A549 (cell line): Measurements from ENCODE around the gene SEC23IP. TPM values are rescaled to one million over a fixed set of nuclear protein-coding genes. Genes with fewer than 3 reads are reported as not detected.

ENCODE experiments used
- ATAC-seq, 2 experiments: fragments of 200-7000 bp in 1 of 2; fragments of >200 bp in 1 of 2; cut with Nextera tagmentation in 1 of 2; cut with Tn5 transposase in 1 of 2; 3 replicates each; pipeline versions ENCODE4 v1.8.0 to v1.9.1; 2018 to 2020; ENCODE audit warnings: mild to moderate bottlenecking in 1 of 2, moderate library complexity in 1 of 2
- CTCF ChIA-PET: fragments of 300-600 bp; sonication (Branson Sonifier 250); formaldehyde crosslinking; extraction: SDS; loops from one replicate; lab custom pipeline; 2021; ENCODE audit warnings: antibody characterized with exemption, inconsistent platforms; lab: Yijun Ruan, JAX
- POLR2A ChIA-PET: fragments of 350-600 bp; formaldehyde crosslinking; extraction: SDS; loops from one replicate; lab custom pipeline; 2021; ENCODE audit warnings: antibody characterized with exemption, inconsistent platforms; lab: Yijun Ruan, JAX
- DNase-seq, 2 experiments: peaks; one replicate each; pipeline versions ENCODE4 v3.0.0 to v3.0.0-alpha.2; 2011 to 2016; ENCODE audit warnings: low read depth in 1 of 2, low spot score in 1 of 2
- FAIRE-seq: peaks from 2 replicates; lab custom pipeline; 2011; peaks lifted over from hg19 to GRCh38; lab: Jason Lieb, UNC
- H3K27ac ChIP-seq, 2 experiments: fragments of >200 bp; sonication (Bioruptor Twin); formaldehyde crosslinking; 3 replicates each; pipeline ENCODE4 v1.5.1; 2016 to 2017
- H3K4me1 ChIP-seq: fragments of >200 bp; sonication (Bioruptor Twin); formaldehyde crosslinking; 3 replicates; pipeline ENCODE4 v1.6.1; 2016
- H3K4me2 ChIP-seq: fragments of >200 bp; sonication (Bioruptor Twin); formaldehyde crosslinking; 3 replicates; pipeline ENCODE4 v1.6.1; 2016
- H3K4me3 ChIP-seq: fragments of >200 bp; sonication (Bioruptor Twin); formaldehyde crosslinking; 3 replicates; pipeline ENCODE4 v1.5.1; 2016
- H3K9me3 ChIP-seq: fragments of >200 bp; sonication (Bioruptor Twin); formaldehyde crosslinking; 3 replicates; pipeline ENCODE4 v1.6.1; 2016
- ATOH8 ChIP-seq: fragments of 250-450 bp; sonication (Bioruptor Pico); IDR thresholded peaks from 2 replicates; pipeline ENCODE4 v1.5.0; 2020; ENCODE audit warnings: low read depth, mild to moderate bottlenecking, moderate library complexity
- CBX2 ChIP-seq: fragments of 200-600 bp; sonication (generic); IDR thresholded peaks from 2 replicates; pipeline ENCODE4 v1.6.1; 2016; ENCODE audit warnings: low read depth, mild to moderate bottlenecking, borderline replicate concordance
- CTCF ChIP-seq: fragments of >200 bp; sonication (Bioruptor Twin); formaldehyde crosslinking; IDR thresholded peaks from 3 replicates; pipeline ENCODE4 v1.5.1; 2016
- EHF ChIP-seq: fragments of 250-450 bp; sonication (Bioruptor Pico); IDR thresholded peaks from 2 replicates; pipeline ENCODE4 v1.5.0; 2020; ENCODE audit warnings: mild to moderate bottlenecking
- ELK1 ChIP-seq: fragments of 150-350 bp; IDR thresholded peaks from 2 replicates; pipeline ENCODE4 v1.6.1; 2014; ENCODE audit warnings: low read depth, mild to moderate bottlenecking, low read length
- FOSB ChIP-seq: fragments of 250-450 bp; sonication (Bioruptor Pico); IDR thresholded peaks from 2 replicates; pipeline ENCODE4 v1.5.0; 2020; ENCODE audit warnings: mild to moderate bottlenecking, moderate library complexity
- FOXS1 ChIP-seq: fragments of 250-450 bp; sonication (Bioruptor Pico); IDR thresholded peaks from 2 replicates; pipeline ENCODE4 v1.5.0; 2020; ENCODE audit warnings: mild to moderate bottlenecking, moderate library complexity
- HES2 ChIP-seq: fragments of >200 bp; sonication (Bioruptor Twin); formaldehyde crosslinking; IDR thresholded peaks from 2 replicates; pipeline ENCODE4 v1.6.1; 2016
- HMGXB4 ChIP-seq: fragments of 250-450 bp; sonication (Bioruptor Pico); IDR thresholded peaks from 2 replicates; pipeline ENCODE4 v1.5.0; 2021; ENCODE audit warnings: mild to moderate bottlenecking, moderate library complexity, borderline replicate concordance
- HOXA7 ChIP-seq: fragments of 250-450 bp; sonication (Bioruptor Pico); IDR thresholded peaks from 2 replicates; pipeline ENCODE4 v1.5.0; 2020; ENCODE audit warnings: mild to moderate bottlenecking, moderate library complexity
- HOXB13 ChIP-seq: fragments of 250-450 bp; sonication (Bioruptor Pico); IDR thresholded peaks from 2 replicates; pipeline ENCODE4 v1.5.0; 2020; ENCODE audit warnings: low read depth, mild to moderate bottlenecking, moderate library complexity
- KDM1A ChIP-seq: fragments of 200-600 bp; sonication (generic); IDR thresholded peaks from 2 replicates; pipeline ENCODE4 v1.6.1; 2016; ENCODE audit warnings: low read depth, mild to moderate bottlenecking
- MYC ChIP-seq: IDR thresholded peaks from 2 replicates; pipeline ENCODE4 v1.6.1; 2012; ENCODE audit warnings: mild to moderate bottlenecking, inconsistent platforms, low read length, improper control_type of control experiment, borderline replicate concordance
- NFE2L2 ChIP-seq: fragments of 150-350 bp; conservative IDR thresholded peaks from 2 replicates; pipeline ENCODE4 v1.6.1; 2014; ENCODE audit warnings: low read length
- NPAS2 ChIP-seq: fragments of 250-450 bp; sonication (Bioruptor Pico); IDR thresholded peaks from 2 replicates; pipeline ENCODE4 v1.8.0; 2022; ENCODE audit warnings: mild to moderate bottlenecking, moderate library complexity, borderline replicate concordance
- RAD21 ChIP-seq, 2 experiments: fragments of >200 bp in 1 of 2; sonication (Bioruptor Twin) in 1 of 2; formaldehyde crosslinking in 1 of 2; IDR thresholded peaks in 1 of 2; conservative IDR thresholded peaks in 1 of 2; 2 replicates in 1 of 2; 3 replicates in 1 of 2; pipeline ENCODE4 v1.6.1; 2012 to 2018; ENCODE audit warnings: inconsistent platforms in 1 of 2
- RCOR1 ChIP-seq: fragments of 150-350 bp; IDR thresholded peaks from 2 replicates; pipeline ENCODE4 v1.6.1; 2014; ENCODE audit warnings: antibody characterized with exemption, low read length, low read depth
- RNF2 ChIP-seq: fragments of 200-600 bp; sonication (generic); IDR thresholded peaks from 2 replicates; pipeline ENCODE4 v1.6.1; 2016; ENCODE audit warnings: low read depth, mild to moderate bottlenecking, antibody characterized with exemption, moderate library complexity, borderline replicate concordance
- SMC3 ChIP-seq: fragments of >200 bp; sonication (Bioruptor Twin); formaldehyde crosslinking; IDR thresholded peaks from 3 replicates; pipeline ENCODE4 v1.6.1; 2018; ENCODE audit warnings: inconsistent platforms
- ZSCAN20 ChIP-seq: fragments of 250-450 bp; sonication (Bioruptor Pico); IDR thresholded peaks from 2 replicates; pipeline ENCODE4 v1.8.0; 2022; ENCODE audit warnings: mild to moderate bottlenecking, moderate library complexity
- WGBS: methylation state at CpG from one replicate; pipeline ENCODE4 v1.1.6; 2017; ENCODE audit errors: missing lambda C conversion rate; 5-methylcytosine and 5-hydroxymethylcytosine counted together
- polyA plus RNA-seq, 4 experiments: library from polyadenylated mRNA; depleted of rRNA in 3 of 4; stranded (reverse); fragments of >200 nt; fragmentation: RNase III in 1 of 4; extraction: RNeasy Plus Mini Kit Qiagen cat#74134 plus additional on column Dnase treatment in 1 of 4; gene quantifications; 2 replicates in 3 of 4; 3 replicates in 1 of 4; pipeline ENCODE4 v1.2.3, GENCODE V29; 2011 to 2017

The SEC23IP gene
- polyA plus RNA-seq, 2 of the 4 experiments (the other 2 are of a cell fraction), result 44.9 to 75.6 TPM

- FAIRE-seq (no peak), DNase-seq (no peak), ATAC-seq (no peak)
- no peak overlapping the region for H3K4me3 ChIP-seq
- H3K9me3 ChIP-seq, result peaks cover 12% of the 10 kb centered on the region
- H3K4me2 ChIP-seq, result no peak overlapping the region
- TF ChIP-seq RAD21 (conservative IDR thresholded peaks at IDR 0.05 in 1 of 2, IDR thresholded peaks at IDR 0.05 in 1 of 2), result no peak
- no peak for TF ChIP-seq ELK1
- TF ChIP-seq ZSCAN20, result no peak
- TF ChIP-seq RNF2, result no peak
- TF ChIP-seq NFE2L2, result no peak
- no peak for TF ChIP-seq FOSB
- no peak for TF ChIP-seq RCOR1
- no peak for TF ChIP-seq FOXS1
- no peak for TF ChIP-seq CTCF
- TF ChIP-seq HOXA7 (CRISPR knock-in tag), result no peak
- TF ChIP-seq KDM1A, result no peak
- no peak for TF ChIP-seq MYC
- TF ChIP-seq HMGXB4, result no peak
- H3K4me1 ChIP-seq, result no peaks in the 10 kb centered on the region
- H3K27ac ChIP-seq, result no peak overlapping the region
- WGBS, result 58% methylated on average over 1 of the region's 1 CpG
- ChIA-PET POLR2A (no interaction called here), CTCF (no interaction called here)
Observed at GRCh38 chr10:119970107-119970506, 77.6 kb downstream of the SEC23IP start.

GRCh38 chr10:119970963-119971362, 78.4 kb downstream of the SEC23IP start:
- peak in 1 of 2 experiments; percentile 55; a peak in 2 of 6 replicates for ATAC-seq
- no peak for TF ChIP-seq RAD21 (conservative IDR thresholded peaks at IDR 0.05 in 1 of 2, IDR thresholded peaks at IDR 0.05 in 1 of 2)
- no peak for TF ChIP-seq CTCF
- no peak for TF ChIP-seq ATOH8 (CRISPR knock-in tag)
- no peak for TF ChIP-seq HOXB13 (CRISPR knock-in tag)
- TF ChIP-seq ZSCAN20, result no peak
- no peak for TF ChIP-seq SMC3
- TF ChIP-seq NPAS2 (CRISPR knock-in tag), result no peak
- TF ChIP-seq HES2, result no peak
- no peak for TF ChIP-seq CBX2
- no peak for TF ChIP-seq EHF (CRISPR knock-in tag)
- TF ChIP-seq, all 56 proteins: peak for 0
- Histone ChIP-seq H3K4me1 (no peaks in the 10 kb centered on the region), H3K9me3 (peaks cover 12% of the 10 kb centered on the region), H3K27ac (no peak overlapping the region), H3K4me3 (no peak overlapping the region), H3K4me2 (no peak overlapping the region)
- FAIRE-seq (no peak), DNase-seq (no peak)
- ChIA-PET POLR2A (no interaction called here), CTCF (no interaction called here)
- 40% methylated on average over 1 of the region's 1 CpG for WGBS
